Measurements from ENCODE around the gene WLS. TPM values are rescaled to one million over a fixed set of nuclear protein-coding genes. Genes with fewer than 3 reads are reported as not detected.

WLS gene
- total and polyA plus RNA-seq, 2 experiments from 2014 or later: 0.87 to 1.2 TPM

DNA sequence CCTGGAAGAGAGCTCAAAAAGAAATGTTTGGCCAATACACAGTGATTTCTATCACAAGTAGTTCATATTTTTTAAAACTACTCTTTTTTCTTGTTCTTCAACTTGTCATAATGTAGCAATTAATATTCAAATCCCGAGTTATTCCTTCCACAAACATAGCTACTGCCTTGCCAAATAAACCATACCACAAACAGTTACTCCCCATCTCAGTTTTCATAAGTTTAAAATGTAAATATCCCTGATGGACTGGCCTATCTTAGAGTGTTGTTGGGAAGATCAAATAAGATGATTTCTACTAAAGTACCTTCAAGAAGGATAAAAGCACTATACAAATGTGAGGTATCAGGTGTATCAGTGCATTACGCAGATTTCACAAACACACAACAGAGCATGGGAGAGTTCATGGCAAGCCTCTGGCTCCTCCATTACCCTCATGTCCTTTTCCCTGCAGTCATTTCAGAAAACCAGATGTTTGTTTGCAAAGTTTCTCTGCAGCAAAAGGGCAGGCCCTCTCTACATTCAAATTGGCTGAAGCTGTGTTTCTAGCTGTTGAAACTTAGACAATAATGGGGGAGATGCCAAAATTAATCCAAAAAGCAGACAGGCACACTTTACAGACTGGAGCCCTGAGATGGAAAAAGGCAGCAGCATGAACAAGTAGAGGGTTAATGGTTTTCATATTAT lies 16.1 kb downstream of the WLS start:
- H3K27ac Mint-ChIP-seq: no peak overlapping the region
- H3K27me3 Mint-ChIP-seq (ENCODE audit: insufficient read depth, low read depth, poor library complexity): peaks cover 6% of the 10 kb centered on the region
- Histone ChIP-seq H2AFZ (no peak overlapping the region), H3K36me3 (ENCODE audit: insufficient read depth) (no peaks in the 10 kb centered on the region), H3K27me3 (ENCODE audit: insufficient read depth) (no peaks in the 10 kb centered on the region), H3K4me1 (ENCODE audit: insufficient read depth) (peaks cover 5% of the 10 kb centered on the region; the same call in 1 of the 2 replicates), H3K79me2 (replicated peaks; ENCODE audit: insufficient read depth) (no peaks in the 10 kb centered on the region), H4K20me1 (replicated peaks; ENCODE audit: insufficient read depth) (no peaks in the 10 kb centered on the region), H3K27ac (ENCODE audit: low read depth) (no peak overlapping the region), H3K4me2 (no peak overlapping the region), H3F3A (replicated peaks; ENCODE audit: low read depth) (no peaks in the 10 kb centered on the region), H3K4me3 (no peak overlapping the region), H3K9me2 (ENCODE audit: insufficient read depth) (no peaks in the 10 kb centered on the region)
- peaks cover 3% of the 10 kb centered on the region; the same call in 2 of the 3 replicates for H3K4me1 Mint-ChIP-seq
- TF ChIP-seq ZNF331 (CRISPR knock-in tag; IDR thresholded peaks at IDR 0.05; ENCODE audit: low read depth) (no peak), CREB1 (CRISPR knock-in tag; IDR thresholded peaks at IDR 0.05; ENCODE audit: low read depth) (no peak), STAT1 (IDR thresholded peaks at IDR 0.05; ENCODE audit: unreplicated experiment) (no peak), EZH2 (IDR thresholded peaks at IDR 0.05; ENCODE audit: low read depth, unreplicated experiment) (no peak), ZNF114 (CRISPR knock-in tag; IDR thresholded peaks at IDR 0.05) (no peak), POLR2AphosphoS5 (IDR thresholded peaks at IDR 0.05; ENCODE audit: low read depth) (no peak), ZNF462 (CRISPR knock-in tag; IDR thresholded peaks at IDR 0.05) (no peak), NANOG (IDR thresholded peaks at IDR 0.05; ENCODE audit: borderline replicate concordance) (no peak), CTCF (conservative IDR thresholded peaks at IDR 0.05; ENCODE audit: low read depth in 2 of 2) (no peak), EZH2phosphoT487 (IDR thresholded peaks at IDR 0.05; ENCODE audit: unreplicated experiment) (no peak), JUNB (IDR thresholded peaks at IDR 0.05; ENCODE audit: unreplicated experiment) (no peak)
- TF ChIP-seq, protein P1, sequence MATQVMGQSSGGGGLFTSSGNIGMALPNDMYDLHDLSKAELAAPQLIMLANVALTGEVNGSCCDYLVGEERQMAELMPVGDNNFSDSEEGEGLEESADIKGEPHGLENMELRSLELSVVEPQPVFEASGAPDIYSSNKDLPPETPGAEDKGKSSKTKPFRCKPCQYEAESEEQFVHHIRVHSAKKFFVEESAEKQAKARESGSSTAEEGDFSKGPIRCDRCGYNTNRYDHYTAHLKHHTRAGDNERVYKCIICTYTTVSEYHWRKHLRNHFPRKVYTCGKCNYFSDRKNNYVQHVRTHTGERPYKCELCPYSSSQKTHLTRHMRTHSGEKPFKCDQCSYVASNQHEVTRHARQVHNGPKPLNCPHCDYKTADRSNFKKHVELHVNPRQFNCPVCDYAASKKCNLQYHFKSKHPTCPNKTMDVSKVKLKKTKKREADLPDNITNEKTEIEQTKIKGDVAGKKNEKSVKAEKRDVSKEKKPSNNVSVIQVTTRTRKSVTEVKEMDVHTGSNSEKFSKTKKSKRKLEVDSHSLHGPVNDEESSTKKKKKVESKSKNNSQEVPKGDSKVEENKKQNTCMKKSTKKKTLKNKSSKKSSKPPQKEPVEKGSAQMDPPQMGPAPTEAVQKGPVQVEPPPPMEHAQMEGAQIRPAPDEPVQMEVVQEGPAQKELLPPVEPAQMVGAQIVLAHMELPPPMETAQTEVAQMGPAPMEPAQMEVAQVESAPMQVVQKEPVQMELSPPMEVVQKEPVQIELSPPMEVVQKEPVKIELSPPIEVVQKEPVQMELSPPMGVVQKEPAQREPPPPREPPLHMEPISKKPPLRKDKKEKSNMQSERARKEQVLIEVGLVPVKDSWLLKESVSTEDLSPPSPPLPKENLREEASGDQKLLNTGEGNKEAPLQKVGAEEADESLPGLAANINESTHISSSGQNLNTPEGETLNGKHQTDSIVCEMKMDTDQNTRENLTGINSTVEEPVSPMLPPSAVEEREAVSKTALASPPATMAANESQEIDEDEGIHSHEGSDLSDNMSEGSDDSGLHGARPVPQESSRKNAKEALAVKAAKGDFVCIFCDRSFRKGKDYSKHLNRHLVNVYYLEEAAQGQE (IDR thresholded peaks at IDR 0.05; ENCODE audit: unreplicated experiment): no peak
- TF ChIP-seq, protein P2, sequence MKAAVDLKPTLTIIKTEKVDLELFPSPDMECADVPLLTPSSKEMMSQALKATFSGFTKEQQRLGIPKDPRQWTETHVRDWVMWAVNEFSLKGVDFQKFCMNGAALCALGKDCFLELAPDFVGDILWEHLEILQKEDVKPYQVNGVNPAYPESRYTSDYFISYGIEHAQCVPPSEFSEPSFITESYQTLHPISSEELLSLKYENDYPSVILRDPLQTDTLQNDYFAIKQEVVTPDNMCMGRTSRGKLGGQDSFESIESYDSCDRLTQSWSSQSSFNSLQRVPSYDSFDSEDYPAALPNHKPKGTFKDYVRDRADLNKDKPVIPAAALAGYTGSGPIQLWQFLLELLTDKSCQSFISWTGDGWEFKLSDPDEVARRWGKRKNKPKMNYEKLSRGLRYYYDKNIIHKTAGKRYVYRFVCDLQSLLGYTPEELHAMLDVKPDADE (IDR thresholded peaks at IDR 0.05): no peak
- no peak overlapping the region for H3K4me3 Mint-ChIP-seq
- DNase-seq (ENCODE audit: low spot score): no peak
- no peaks in the 10 kb centered on the region for H3K9me3 Mint-ChIP-seq
- H3K36me3 Mint-ChIP-seq (ENCODE audit: low read depth): no peaks in the 10 kb centered on the region
- no peak for ATAC-seq
